RWPE2 (cell line): ENCODE measurements around the gene DPYSL4.

Experiments used
- ATAC-seq: fragments of 200-7000 bp; cut with Tn5 transposase; 3 replicates; pipeline ENCODE4 v1.9.1; 2021; ENCODE audit warnings: low read depth
- DNase-seq: peaks from one replicate; pipeline ENCODE4 v3.0.0-alpha.2; 2020; ENCODE audit warnings: low spot score
- H3K27ac ChIP-seq: fragments of 450-650 bp; 2 replicates; pipeline ENCODE4 v1.5.1; 2017; ENCODE audit warnings: mild to moderate bottlenecking; ENCODE audit not compliant: poor library complexity, severe bottlenecking
- H3K27me3 ChIP-seq: fragments of 250-450 bp; sonication (Bioruptor Pico); 2 replicates; pipeline ENCODE4 v1.5.1; 2021; ENCODE audit warnings: mild to moderate bottlenecking, moderate library complexity; ENCODE audit not compliant: insufficient read depth, poor library complexity, severe bottlenecking
- H3K36me3 ChIP-seq: fragments of 250-450 bp; sonication (Bioruptor Pico); 2 replicates; pipeline ENCODE4 v1.5.1; 2020; ENCODE audit warnings: low read depth, mild to moderate bottlenecking, moderate library complexity
- H3K4me1 ChIP-seq: fragments of 250-450 bp; sonication (Bioruptor Pico); 2 replicates; pipeline ENCODE4 v1.5.1; 2021; ENCODE audit warnings: mild to moderate bottlenecking, moderate library complexity; ENCODE audit not compliant: insufficient read depth, poor library complexity, severe bottlenecking
- H3K4me3 ChIP-seq: fragments of 250-450 bp; sonication (Bioruptor Pico); 2 replicates; pipeline ENCODE4 v1.5.1; 2021; ENCODE audit warnings: mild to moderate bottlenecking, moderate library complexity; ENCODE audit not compliant: severe bottlenecking
- H3K9me3 ChIP-seq: fragments of 250-450 bp; sonication (Bioruptor Pico); 2 replicates; pipeline ENCODE4 v1.5.1; 2021; ENCODE audit warnings: mild to moderate bottlenecking, moderate library complexity; ENCODE audit not compliant: severe bottlenecking
- TF ChIP-seq, protein P1 (sequence below): fragments of 450-650 bp; IDR thresholded peaks from one replicate; pipeline ENCODE4 v1.5.1; 2017; ENCODE audit warnings: mild to moderate bottlenecking, moderate library complexity; ENCODE audit not compliant: poor library complexity, severe bottlenecking

The DPYSL4 gene

DNA sequence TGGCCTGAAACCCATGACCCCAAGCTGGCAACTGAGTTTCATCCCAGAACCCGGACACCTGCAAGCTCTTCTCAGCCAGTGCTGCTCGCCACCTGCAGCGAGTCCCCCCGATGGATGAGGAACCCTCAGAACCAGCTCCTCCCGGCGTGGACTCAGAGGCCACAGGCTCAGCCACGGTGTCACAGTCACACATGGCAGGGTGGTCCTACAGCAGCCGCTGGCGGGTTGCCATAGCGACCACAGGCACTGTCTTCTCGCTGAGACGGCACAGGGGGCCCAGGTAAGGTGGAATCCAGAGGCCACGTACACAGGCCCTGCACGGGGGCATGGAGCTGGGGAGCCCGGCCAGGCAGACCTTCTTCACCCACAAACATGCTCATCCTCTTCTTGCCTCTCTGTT is 53.4 kb downstream of the DPYSL4 start:
- TF ChIP-seq, protein P1, sequence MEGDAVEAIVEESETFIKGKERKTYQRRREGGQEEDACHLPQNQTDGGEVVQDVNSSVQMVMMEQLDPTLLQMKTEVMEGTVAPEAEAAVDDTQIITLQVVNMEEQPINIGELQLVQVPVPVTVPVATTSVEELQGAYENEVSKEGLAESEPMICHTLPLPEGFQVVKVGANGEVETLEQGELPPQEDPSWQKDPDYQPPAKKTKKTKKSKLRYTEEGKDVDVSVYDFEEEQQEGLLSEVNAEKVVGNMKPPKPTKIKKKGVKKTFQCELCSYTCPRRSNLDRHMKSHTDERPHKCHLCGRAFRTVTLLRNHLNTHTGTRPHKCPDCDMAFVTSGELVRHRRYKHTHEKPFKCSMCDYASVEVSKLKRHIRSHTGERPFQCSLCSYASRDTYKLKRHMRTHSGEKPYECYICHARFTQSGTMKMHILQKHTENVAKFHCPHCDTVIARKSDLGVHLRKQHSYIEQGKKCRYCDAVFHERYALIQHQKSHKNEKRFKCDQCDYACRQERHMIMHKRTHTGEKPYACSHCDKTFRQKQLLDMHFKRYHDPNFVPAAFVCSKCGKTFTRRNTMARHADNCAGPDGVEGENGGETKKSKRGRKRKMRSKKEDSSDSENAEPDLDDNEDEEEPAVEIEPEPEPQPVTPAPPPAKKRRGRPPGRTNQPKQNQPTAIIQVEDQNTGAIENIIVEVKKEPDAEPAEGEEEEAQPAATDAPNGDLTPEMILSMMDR: no peak
- H3K27ac ChIP-seq: no peak overlapping the region
- no peak for ATAC-seq

DNA sequence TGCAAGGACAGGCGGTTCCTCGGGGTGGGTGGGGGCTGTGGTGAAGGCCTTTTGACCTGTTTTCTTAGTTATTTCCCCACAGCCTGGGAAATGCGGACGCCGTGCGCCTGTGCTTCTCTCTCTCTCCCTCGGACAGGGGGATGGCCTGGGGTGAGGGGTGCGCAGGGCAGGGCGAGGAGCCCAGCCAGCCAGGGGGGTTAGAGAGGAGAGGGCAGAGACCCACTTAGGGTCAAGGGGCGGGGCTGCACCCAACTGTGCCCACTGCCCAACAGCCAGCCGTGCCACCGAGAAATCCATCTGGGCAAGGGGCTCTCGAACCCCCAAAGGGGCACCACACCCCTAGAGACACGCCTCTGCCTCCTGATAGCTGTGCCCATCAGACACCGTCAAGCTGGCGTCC is 53.8 kb downstream of the DPYSL4 start:
- no peak overlapping the region for H3K27ac ChIP-seq
- no peaks in the 10 kb centered on the region for H3K27me3 ChIP-seq
- no peak overlapping the region for H3K4me3 ChIP-seq
- H3K36me3 ChIP-seq: no peaks in the 10 kb centered on the region
- no peak for DNase-seq
- ATAC-seq: no peak
- no peaks in the 10 kb centered on the region for H3K9me3 ChIP-seq
- H3K4me1 ChIP-seq: no peaks in the 10 kb centered on the region
- TF ChIP-seq, protein P1: no peak

More for the DNA sequence above, 53.4 kb downstream of the DPYSL4 start:
- Histone ChIP-seq H3K4me1 (no peaks in the 10 kb centered on the region), H3K27me3 (no peaks in the 10 kb centered on the region), H3K4me3 (no peak overlapping the region), H3K36me3 (no peaks in the 10 kb centered on the region), H3K9me3 (no peaks in the 10 kb centered on the region)
- no peak for DNase-seq

DNA sequence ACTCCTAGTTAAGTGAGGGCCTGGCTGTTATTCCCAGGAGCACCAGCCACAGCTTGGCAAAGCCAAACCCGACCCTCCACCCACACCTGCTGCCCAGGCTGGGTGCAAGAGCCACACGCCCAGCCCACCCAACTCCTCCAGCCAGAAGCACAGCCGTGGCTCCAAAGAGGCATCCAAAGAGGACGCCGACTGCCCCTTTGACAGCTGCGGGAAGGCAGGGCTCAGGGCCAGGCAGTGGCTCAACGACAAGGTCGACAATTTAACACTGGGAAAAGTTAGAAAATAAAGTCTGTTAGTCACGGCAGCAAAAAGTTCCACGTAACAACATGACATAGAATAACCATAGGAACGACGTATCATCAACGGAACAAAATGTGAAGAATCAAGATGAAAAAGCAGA is 54.3 kb downstream of the DPYSL4 start:
- TF ChIP-seq, protein P1: no peak
- ATAC-seq: no peak

DNA sequence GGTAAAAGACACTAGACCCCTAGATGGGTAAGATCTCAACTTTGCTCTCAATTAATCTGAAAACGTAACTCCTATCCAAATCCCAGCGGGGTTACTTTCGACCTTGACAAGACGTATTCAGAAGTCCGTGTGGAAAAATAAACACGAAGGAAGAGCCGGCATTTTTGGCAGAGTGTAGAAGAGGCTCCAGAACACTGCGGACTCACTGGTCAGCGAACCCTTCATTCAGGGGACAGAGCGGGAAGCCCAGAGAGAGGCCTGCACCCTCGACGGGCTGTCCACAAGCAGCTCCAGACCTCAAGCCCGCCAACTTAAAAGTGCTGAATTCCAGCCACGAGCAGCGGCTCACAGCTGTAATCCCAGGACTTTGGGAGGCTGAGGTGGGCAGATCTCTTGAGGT is 54.7 kb downstream of the DPYSL4 start:
- H3K4me3 ChIP-seq: no peak overlapping the region
- DNase-seq (no peak), ATAC-seq (no peak)
- H3K27ac ChIP-seq: no peak overlapping the region
- H3K36me3 ChIP-seq: no peaks in the 10 kb centered on the region
- H3K27me3 ChIP-seq: no peaks in the 10 kb centered on the region
- TF ChIP-seq, protein P1: no peak
- no peaks in the 10 kb centered on the region for H3K4me1 ChIP-seq
- no peaks in the 10 kb centered on the region for H3K9me3 ChIP-seq

More for the DNA sequence above, 54.3 kb downstream of the DPYSL4 start:
- no peaks in the 10 kb centered on the region for H3K4me1 ChIP-seq
- H3K27me3 ChIP-seq: no peaks in the 10 kb centered on the region
- no peak overlapping the region for H3K27ac ChIP-seq
- H3K9me3 ChIP-seq: no peaks in the 10 kb centered on the region
- H3K4me3 ChIP-seq: no peak overlapping the region
- DNase-seq: no peak
- no peaks in the 10 kb centered on the region for H3K36me3 ChIP-seq

DNA sequence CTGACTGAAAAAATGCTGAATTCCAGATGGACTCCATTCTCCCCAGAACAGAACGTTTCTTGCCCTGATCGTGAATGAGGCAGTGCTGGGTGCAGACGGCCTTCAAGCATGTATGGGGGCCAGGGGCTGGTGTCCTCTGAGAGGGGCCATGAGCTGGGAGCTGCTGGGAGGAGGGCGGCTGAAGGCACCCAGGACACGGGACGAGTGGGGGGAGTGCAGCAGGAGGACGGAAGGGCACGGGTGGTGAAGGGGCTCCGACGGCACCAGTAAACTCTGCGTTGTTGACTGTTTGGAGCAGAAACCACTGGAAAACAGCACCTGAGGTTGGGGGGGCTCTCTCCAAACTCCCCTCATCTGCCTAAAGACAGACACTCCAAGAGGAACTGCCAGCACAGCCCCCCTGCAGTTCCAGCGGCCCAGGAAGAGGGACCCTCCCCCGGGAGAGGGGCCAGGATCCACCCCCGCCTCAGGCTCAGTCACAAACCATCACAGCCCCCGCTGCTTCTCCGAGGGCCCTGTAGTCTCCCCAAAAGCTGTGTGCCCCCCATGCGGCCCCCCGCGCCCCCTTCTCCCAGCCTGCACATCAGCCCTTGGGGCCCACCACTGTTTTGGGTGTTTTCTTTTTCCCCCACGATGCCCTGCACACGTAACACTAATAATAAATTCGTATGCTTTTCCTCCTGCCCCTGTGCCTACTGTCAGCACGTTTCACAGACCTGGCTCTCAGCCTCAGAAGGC is 55.5 kb downstream of the DPYSL4 start:
- no peaks in the 10 kb centered on the region for H3K9me3 ChIP-seq
- H3K4me1 ChIP-seq: no peaks in the 10 kb centered on the region
- TF ChIP-seq, protein P1: no peak
- H3K36me3 ChIP-seq: no peaks in the 10 kb centered on the region
- H3K4me3 ChIP-seq: no peak overlapping the region
- no peak for DNase-seq
- ATAC-seq: no peak
- H3K27ac ChIP-seq: no peak overlapping the region
- H3K27me3 ChIP-seq: no peaks in the 10 kb centered on the region
